Measurements from ENCODE around the gene NOXA1. TPM values are rescaled to one million over a fixed set of nuclear protein-coding genes. Genes with fewer than 3 reads are reported as not detected.
"Not testable (repeated sequence)": the region's sequence is repeated elsewhere in the genome, so short reads cannot be mapped to it uniquely, and the experiment has no call there.

NOXA1 gene
- total and polyA plus RNA-seq, 7 experiments from 2014 or later: 0.73 to 11.1 (median 5.1) TPM

GRCh38 chr9:137383081-137383783, 40.0 kb upstream of the NOXA1 start:
- no peak overlapping the region for H3K27ac ChIP-seq (ENCODE audit: low read depth, low read length)
- no peak overlapping the region for H3K4me3 Mint-ChIP-seq
- ChIA-PET POLR2A (no interaction called here), CTCF (no interaction called here)
- peaks cover 0 to 14% (median 4%) of the 10 kb centered on the region in 7 donors for H3K4me1 Mint-ChIP-seq
- peak overlapping the region in 1 of 9 donors; percentile 75 for H3K27ac Mint-ChIP-seq
- H3K4me1 ChIP-seq (ENCODE audit: control insufficient read depth in 2 of 2, insufficient read depth in 2 of 2, low read length in 2 of 2): peaks cover 3 to 12% of the 10 kb centered on the region in 2 donors
- peaks cover 0 to 10% (median 3%) of the 10 kb centered on the region in 5 donors for H3K36me3 Mint-ChIP-seq
- intact Hi-C loops (cut with micrococcal nuclease): no loop called here
- H3K27me3 ChIP-seq (ENCODE audit: control insufficient read depth in 2 of 2, insufficient read depth in 2 of 2, low read length in 2 of 2): no peaks in the 10 kb centered on the region
- DNase-seq (no peak), ATAC-seq (no peak)
- H3K9me3 Mint-ChIP-seq: peaks cover 0 to 5% (median 0%) of the 10 kb centered on the region in 11 donors
- H3K9me3 ChIP-seq (ENCODE audit: control insufficient read depth in 2 of 3, low read length in 3 of 3): no peaks in the 10 kb centered on the region
- H3K27me3 Mint-ChIP-seq: no peaks in the 10 kb centered on the region
- H3K36me3 ChIP-seq (ENCODE audit: control insufficient read depth in 2 of 3, insufficient read depth in 3 of 3, low read length in 3 of 3): no peaks in the 10 kb centered on the region
- no peak overlapping the region for H3K4me3 ChIP-seq (ENCODE audit: low read length)

- no peak overlapping the region for H3K27ac ChIP-seq (ENCODE audit: low read depth, low read length)
- peaks cover 3 to 12% of the 10 kb centered on the region in 2 donors for H3K4me1 ChIP-seq (ENCODE audit: control insufficient read depth in 2 of 2, insufficient read depth in 2 of 2, low read length in 2 of 2)
- ATAC-seq: no peak
- peaks cover 0 to 6% (median 0%) of the 10 kb centered on the region in 5 donors for H3K36me3 Mint-ChIP-seq
- ChIA-PET POLR2A (interaction anchor here (0.9 kb wide), 1 partner anchor 8 kb away, joined by 3 read pairs; no protein-coding TSS in a partner anchor), CTCF (no interaction called here)
- H3K27me3 Mint-ChIP-seq: no peaks in the 10 kb centered on the region
- no peak overlapping the region for H3K4me3 ChIP-seq (ENCODE audit: low read length)
- intact Hi-C loops (cut with micrococcal nuclease): no loop called here
- no peaks in the 10 kb centered on the region for H3K9me3 ChIP-seq (ENCODE audit: control insufficient read depth in 2 of 3, low read length in 3 of 3)
- H3K4me3 Mint-ChIP-seq: no peak overlapping the region
- peak overlapping the region in 6 of 9 donors; percentile 55 to 81 (median 73) for H3K27ac Mint-ChIP-seq
- H3K27me3 ChIP-seq (ENCODE audit: control insufficient read depth in 2 of 2, insufficient read depth in 2 of 2, low read length in 2 of 2): no peaks in the 10 kb centered on the region
- no peaks in the 10 kb centered on the region for H3K9me3 Mint-ChIP-seq
- H3K36me3 ChIP-seq (ENCODE audit: control insufficient read depth in 2 of 3, insufficient read depth in 3 of 3, low read length in 3 of 3): no peaks in the 10 kb centered on the region
- peaks cover 0 to 14% (median 4%) of the 10 kb centered on the region in 7 donors for H3K4me1 Mint-ChIP-seq
- DNase-seq: no peak
Observed at GRCh38 chr9:137383784-137384756, 39.1 kb upstream of the NOXA1 start.

- H3K36me3 Mint-ChIP-seq: peaks cover 0 to 6% (median 0%) of the 10 kb centered on the region in 5 donors
- ChIA-PET CTCF (no interaction called here), POLR2A (no interaction called here)
- Histone ChIP-seq H3K27ac (ENCODE audit: low read depth, low read length) (no peak overlapping the region), H3K36me3 (ENCODE audit: control insufficient read depth in 2 of 3, insufficient read depth in 3 of 3, low read length in 3 of 3) (no peaks in the 10 kb centered on the region), H3K27me3 (ENCODE audit: control insufficient read depth in 2 of 2, insufficient read depth in 2 of 2, low read length in 2 of 2) (no peaks in the 10 kb centered on the region), H3K9me3 (ENCODE audit: control insufficient read depth in 2 of 3, low read length in 3 of 3) (no peaks in the 10 kb centered on the region), H3K4me1 (ENCODE audit: control insufficient read depth in 2 of 2, insufficient read depth in 2 of 2, low read length in 2 of 2) (peaks cover 3 to 12% of the 10 kb centered on the region in 2 donors), H3K4me3 (ENCODE audit: low read length) (no peak overlapping the region)
- DNase-seq (no peak), ATAC-seq (no peak)
- H3K27me3 Mint-ChIP-seq: no peaks in the 10 kb centered on the region
- intact Hi-C loops (cut with micrococcal nuclease): no loop called here
- no peaks in the 10 kb centered on the region for H3K9me3 Mint-ChIP-seq
- peak overlapping the region in 3 of 9 donors; percentile 73 to 96 (median 81) for H3K27ac Mint-ChIP-seq
- H3K4me1 Mint-ChIP-seq: peaks cover 0 to 17% (median 4%) of the 10 kb centered on the region in 7 donors
- no peak overlapping the region for H3K4me3 Mint-ChIP-seq
Observed at GRCh38 chr9:137385061-137385655, 38.0 kb upstream of the NOXA1 start.

GRCh38 chr9:137386507-137387113, 36.6 kb upstream of the NOXA1 start:
- H3K4me3 Mint-ChIP-seq: peak overlapping the region in 1 of 10 donors; percentile 77
- intact Hi-C loops (cut with micrococcal nuclease); H3K9me3 Mint-ChIP-seq; ATAC-seq; H3K36me3 ChIP-seq (ENCODE audit: control insufficient read depth in 2 of 3, insufficient read depth in 3 of 3, low read length in 3 of 3); H3K27me3 Mint-ChIP-seq; H3K9me3 ChIP-seq (ENCODE audit: control insufficient read depth in 2 of 3, low read length in 3 of 3); H3K4me3 ChIP-seq (ENCODE audit: low read length); CTCF ChIA-PET; H3K27me3 ChIP-seq (ENCODE audit: control insufficient read depth in 2 of 2, insufficient read depth in 2 of 2, low read length in 2 of 2); DNase-seq; H3K36me3 Mint-ChIP-seq: not testable (repeated sequence)
- POLR2A ChIA-PET: interaction anchor here (0.7 to 1.6 kb wide), 6 partner anchors 12 to 330 kb away, joined by 3 to 7 read pairs (median 4); partner anchors contain the start of genes EXD3, NOXA1, NRARP and TUBB4B
- Histone ChIP-seq H3K4me1 (ENCODE audit: control insufficient read depth in 2 of 2, insufficient read depth in 2 of 2, low read length in 2 of 2) (peaks cover 3 to 12% of the 10 kb centered on the region in 2 donors), H3K27ac (ENCODE audit: low read depth, low read length) (peak overlapping the region; percentile 64)
- H3K4me1 Mint-ChIP-seq: peaks cover 0 to 20% (median 4%) of the 10 kb centered on the region in 7 donors
- peak overlapping the region in 5 of 9 donors; percentile 74 to 96 (median 92) for H3K27ac Mint-ChIP-seq

- H3K27me3 ChIP-seq (ENCODE audit: control insufficient read depth in 2 of 2, insufficient read depth in 2 of 2, low read length in 2 of 2): no peaks in the 10 kb centered on the region
Observed at GRCh38 chr9:137387114-137387890, 35.9 kb upstream of the NOXA1 start.

More at GRCh38 chr9:137387114-137387890, 35.9 kb upstream of the NOXA1 start:
- peaks cover 0 to 20% (median 4%) of the 10 kb centered on the region in 7 donors for H3K4me1 Mint-ChIP-seq
- H3K27ac Mint-ChIP-seq: peak overlapping the region in 7 of 9 donors; percentile 28 to 98 (median 92)
- H3K36me3 Mint-ChIP-seq: peaks cover 0 to 9% (median 0%) of the 10 kb centered on the region in 5 donors
- peak overlapping the region in 8 of 10 donors; percentile 25 to 77 (median 38) for H3K4me3 Mint-ChIP-seq
- POLR2A ChIA-PET: interaction anchor here (0.7 to 1.6 kb wide), 5 partner anchors 36 to 588 kb away, joined by 3 to 7 read pairs (median 4); partner anchors contain the start of genes EXD3, NOXA1, NRARP and TUBB4B
- peaks cover 3 to 12% of the 10 kb centered on the region in 2 donors for H3K4me1 ChIP-seq (ENCODE audit: control insufficient read depth in 2 of 2, insufficient read depth in 2 of 2, low read length in 2 of 2)
- ATAC-seq (no peak), DNase-seq (peak in 4 of 9 donors; percentile 21 to 63 (median 35))
- H3K9me3 ChIP-seq (ENCODE audit: control insufficient read depth in 2 of 3, low read length in 3 of 3): no peaks in the 10 kb centered on the region
- CTCF ChIA-PET: interaction anchor here (0.6 to 1.0 kb wide), 3 partner anchors 21 to 510 kb away, joined by 3 read pairs; partner anchors contain the start of gene NRARP
- no peaks in the 10 kb centered on the region for H3K27me3 Mint-ChIP-seq
- H3K27ac ChIP-seq (ENCODE audit: low read depth, low read length): peak overlapping the region; percentile 64
- intact Hi-C loops (cut with micrococcal nuclease): no loop called here
- no peaks in the 10 kb centered on the region for H3K9me3 Mint-ChIP-seq
- no peaks in the 10 kb centered on the region for H3K36me3 ChIP-seq (ENCODE audit: control insufficient read depth in 2 of 3, insufficient read depth in 3 of 3, low read length in 3 of 3)
- peak overlapping the region; percentile 27 for H3K4me3 ChIP-seq (ENCODE audit: low read length)

All from naive thymus-derived CD4-positive, alpha-beta T cell (primary cell).